GM21529 (cell line): ENCODE measurements around the gene IP6K1.
"Not testable (repeated sequence)": the region's sequence is repeated elsewhere in the genome, so short reads cannot be mapped to it uniquely, and the experiment has no call there.

ENCODE experiments used
- ATAC-seq: cut with Tn5 transposase; IDR thresholded peaks from one replicate; pipeline ENCODE4 v1.9.1; 2021; ENCODE audit not compliant: unreplicated experiment

The IP6K1 gene

GRCh38 chr3:49690856-49691255 is 95.5 kb downstream of the IP6K1 start:
- not testable (repeated sequence) for ATAC-seq

DNA sequence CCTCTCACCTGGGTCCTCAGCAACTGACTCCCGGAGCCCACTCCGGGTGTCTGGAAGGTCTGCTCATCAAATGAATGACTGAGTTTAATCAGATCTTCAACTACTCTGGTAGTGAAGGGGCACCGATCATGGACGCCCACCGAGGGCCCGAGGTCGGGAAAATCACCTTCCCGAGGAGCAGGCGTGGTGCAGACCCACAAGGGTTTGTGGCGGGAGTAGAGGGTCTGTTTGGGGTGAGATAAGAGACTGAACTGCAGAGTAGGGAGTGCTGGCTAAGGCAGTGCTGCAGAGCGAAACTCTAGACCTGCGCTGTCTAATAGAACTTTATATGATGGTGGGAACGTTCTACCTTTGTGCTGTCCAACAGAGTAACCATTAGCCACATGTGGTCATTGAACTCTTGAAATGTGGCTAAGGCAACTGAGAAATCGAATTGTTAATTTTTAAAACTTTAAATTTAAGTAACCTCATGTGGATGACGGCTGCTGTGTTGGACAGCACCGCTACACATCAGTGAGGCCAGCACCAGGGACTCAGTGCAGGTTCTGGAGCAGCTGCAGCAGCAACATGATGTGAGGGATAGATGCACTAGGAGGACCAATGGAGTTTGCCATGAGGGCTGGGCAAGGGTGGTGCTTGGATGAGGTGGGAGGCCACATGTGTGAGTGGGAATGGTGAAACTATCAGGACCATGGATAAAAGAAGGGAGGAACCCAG is 96.3 kb downstream of the IP6K1 start:
- not testable (repeated sequence) for ATAC-seq

DNA sequence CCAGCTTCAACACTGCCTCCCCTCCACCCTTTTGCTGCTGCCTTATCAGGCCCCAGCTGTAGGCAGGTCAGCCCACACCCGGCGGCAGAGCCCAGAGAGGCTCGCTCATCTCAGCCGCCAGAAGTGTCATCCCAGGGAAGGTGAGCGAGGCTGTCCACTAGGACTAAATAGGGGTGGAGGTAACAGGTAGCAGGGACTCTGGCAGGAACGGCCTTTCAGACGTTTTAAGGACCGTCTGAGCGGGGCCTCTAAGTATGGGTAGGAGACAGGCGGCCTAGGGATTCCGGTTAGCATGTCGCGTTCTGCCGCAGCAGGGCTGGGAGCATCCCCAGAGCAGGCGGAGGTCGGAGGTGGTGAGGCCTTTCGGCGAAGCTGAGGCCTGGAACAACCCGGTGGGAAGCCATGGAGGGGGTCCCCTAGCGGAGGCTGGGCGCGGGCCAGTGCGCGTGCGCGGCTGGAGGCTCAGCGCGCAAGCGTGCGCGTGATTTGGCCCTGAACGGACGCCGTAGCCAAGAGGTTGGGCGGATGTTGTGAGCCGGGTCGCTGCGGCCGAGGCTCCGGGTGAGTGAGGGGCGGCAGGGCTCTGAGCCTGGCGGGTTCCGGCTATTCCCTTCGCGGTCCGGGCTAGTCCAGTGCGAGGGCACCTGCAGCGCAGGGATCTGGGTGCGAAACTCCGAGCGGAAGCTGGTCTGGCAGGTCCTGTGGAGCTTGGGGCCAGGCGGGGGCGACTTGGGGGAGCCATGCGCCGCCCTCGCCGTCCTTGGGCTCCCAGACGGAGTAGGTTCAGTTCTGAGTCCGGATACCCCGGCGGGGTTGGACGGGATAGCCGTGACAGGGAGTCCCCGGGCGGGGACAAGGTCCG is 97.1 kb downstream of the IP6K1 start, which contains the start of the genes MST1 and RNF123:
MST1 (minus strand) TSS at position 429 of the 862 bp plus-strand sequence. CDS start 783 bp downstream, outside the sequence.
RNF123 (plus strand) TSS at position 512 of the 862 bp plus-strand sequence. CDS start 1,609 bp downstream, outside the sequence.
- peak; percentile 64 for ATAC-seq

DNA sequence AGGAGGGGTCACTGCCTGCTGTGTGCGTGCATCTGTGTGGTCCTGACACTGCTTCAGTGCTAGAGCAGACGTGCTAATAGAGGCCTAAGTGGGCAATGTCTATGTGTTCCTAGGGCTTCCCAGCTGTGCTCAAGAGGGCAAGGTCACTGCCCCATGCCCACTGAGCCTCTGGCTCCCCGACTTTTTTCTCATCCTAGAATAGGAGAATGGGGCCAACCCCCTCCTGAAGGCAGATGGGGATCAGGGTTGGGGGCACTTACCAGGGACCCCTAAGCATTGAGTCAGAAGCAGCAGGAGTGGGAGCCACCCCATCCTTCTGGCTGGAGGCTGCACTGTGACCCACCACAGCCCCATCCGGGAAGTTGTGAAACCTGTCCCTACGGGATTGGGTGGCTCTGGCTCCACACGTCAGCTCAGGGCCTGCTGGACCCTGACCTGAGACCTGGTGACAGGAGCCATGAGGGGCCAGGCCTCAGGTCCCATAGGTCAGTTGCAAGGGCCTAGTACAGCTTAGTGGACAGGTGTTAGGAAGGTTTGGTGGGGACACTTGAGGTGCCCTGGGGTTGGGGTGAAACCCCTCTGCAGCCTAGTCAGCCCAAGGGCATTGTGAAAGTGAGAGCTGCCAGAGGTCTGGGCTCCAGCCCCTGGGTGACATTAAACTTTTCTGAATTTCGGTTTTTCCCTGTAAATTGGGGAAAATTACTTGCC is 97.8 kb downstream of the IP6K1 start:
- ATAC-seq, result not testable (repeated sequence)

- ATAC-seq, result not testable (repeated sequence)
Observed at GRCh38 chr3:49687424-49687795, 98.9 kb downstream of the IP6K1 start.

DNA sequence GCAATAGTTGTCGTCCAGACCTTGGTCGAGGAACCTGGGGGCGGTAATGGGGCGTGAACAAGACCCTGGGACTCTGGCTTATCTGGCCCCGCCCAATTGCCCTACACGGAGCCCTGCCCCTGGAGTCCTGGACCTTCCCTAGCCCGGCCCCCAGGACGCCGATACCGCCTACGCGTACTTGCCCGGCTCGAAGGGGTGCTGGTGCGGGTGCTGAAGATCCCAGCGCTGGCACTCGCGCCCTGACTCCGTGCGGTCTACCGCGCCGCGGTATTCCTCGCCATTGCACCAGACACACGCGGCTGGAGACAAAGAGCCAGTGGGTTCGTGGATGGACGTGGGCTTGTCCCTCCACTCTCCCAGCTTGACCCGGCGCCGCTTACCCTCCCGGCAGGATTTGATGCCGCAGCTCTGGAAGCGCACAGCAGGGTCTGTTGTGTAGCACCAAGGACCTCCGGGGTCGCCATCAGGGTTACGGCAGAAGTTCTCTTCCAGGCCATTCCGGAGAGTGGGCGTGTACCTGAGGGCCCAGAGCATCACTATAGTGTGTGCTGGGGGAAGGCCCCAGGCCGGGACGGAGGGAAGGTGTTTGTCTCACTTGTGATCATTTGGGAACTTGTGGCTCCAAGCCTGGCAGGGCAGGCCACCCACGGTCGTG is 99.4 kb downstream of the IP6K1 start:
- ATAC-seq, result not testable (repeated sequence)

- not testable (repeated sequence) for ATAC-seq
Observed at GRCh38 chr3:49686346-49686745, 100.0 kb downstream of the IP6K1 start.

- ATAC-seq, result not testable (repeated sequence)
Observed at GRCh38 chr3:49685846-49686245, 100.5 kb downstream of the IP6K1 start.

GRCh38 chr3:49685103-49685502 is 101.2 kb downstream of the IP6K1 start:
- not testable (repeated sequence) for ATAC-seq

DNA sequence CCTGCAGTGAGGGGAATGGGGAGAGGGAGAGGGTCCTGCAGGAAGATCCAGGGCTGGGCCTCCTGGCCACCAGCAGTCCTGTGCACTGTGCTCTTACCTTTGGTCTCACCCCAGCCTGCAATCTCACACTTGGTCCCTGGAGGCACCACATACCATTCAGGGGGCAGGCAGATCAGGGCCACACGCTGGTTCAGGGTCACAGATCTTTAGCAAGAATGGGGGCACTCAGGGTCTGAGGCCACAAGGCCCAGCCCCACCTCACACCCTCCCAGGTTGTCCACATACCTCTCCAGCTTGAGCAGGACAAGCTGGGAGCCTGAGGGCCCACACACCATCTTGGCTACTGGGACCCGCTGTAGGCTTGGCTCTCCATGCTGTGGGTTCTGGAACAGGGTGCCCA is 101.9 kb downstream of the IP6K1 start:
- not testable (repeated sequence) for ATAC-seq

- no peak for ATAC-seq
Observed at GRCh38 chr3:49683162-49683561, 103.2 kb downstream of the IP6K1 start.

DNA sequence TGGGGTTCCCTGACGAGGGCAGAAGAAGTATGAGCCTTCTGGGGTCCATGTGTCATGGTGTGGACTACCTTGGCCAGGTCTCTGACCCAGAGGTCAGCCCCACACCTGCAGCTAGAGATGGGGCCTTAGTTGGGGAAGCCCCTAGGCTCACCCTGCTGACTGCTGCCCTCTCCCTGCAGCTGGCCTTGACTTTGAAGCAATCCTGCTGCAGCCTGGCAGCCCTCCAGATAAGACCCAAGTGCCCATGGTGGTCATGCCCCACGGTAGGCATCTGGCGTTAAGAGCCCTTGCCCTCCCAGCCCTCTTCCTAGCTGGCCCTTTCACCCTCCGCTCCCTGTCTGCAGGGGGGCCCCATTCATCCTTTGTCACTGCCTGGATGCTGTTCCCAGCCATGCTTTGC is 104.8 kb downstream of the IP6K1 start:
- ATAC-seq, result no peak

DNA sequence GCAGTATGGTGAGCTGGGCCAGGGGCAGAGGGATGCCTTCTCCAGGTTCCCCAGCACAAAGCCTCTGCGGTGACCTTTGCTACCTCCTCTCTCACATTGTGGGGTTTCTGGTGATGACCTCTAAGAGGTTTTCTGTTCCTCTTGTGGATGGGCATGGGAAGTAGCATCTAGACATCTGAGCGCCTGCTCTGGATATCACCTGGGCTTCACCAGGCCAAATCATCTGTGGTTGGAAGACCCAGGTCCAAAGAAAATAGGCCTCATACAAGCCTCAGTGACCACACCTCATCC is 105.2 kb downstream of the IP6K1 start:
- ATAC-seq, result no peak

GRCh38 chr3:49680493-49681231 is 105.7 kb downstream of the IP6K1 start:
- ATAC-seq, result no peak

DNA sequence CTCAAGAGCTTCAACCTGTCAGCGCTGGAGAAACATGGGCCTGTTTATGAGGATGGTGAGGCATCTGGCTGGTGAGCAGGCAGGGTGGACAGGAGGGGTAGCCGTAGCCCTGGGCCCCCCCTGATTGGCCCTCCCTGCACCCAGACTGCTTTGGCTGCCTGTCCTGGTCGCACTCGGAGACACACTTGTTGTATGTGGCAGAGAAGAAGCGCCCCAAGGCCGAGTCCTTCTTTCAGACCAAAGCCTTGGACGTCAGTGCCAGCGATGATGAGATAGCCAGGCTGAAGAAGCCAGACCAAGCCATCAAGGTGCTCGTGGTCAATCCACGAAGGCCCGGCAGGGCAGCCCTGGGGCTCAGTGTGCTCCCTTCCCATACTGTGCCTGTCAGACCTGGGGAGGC is 110.4 kb downstream of the IP6K1 start:
- ATAC-seq, result no peak

GRCh38 chr3:49674497-49674983 is 111.8 kb downstream of the IP6K1 start:
- peak; percentile 17 for ATAC-seq
